Esophagus muscularis mucosa (tissue), 3 donors: Measurements from ENCODE around the gene CYCS.

Experiments used
- CTCF ChIP-seq, 3 experiments: fragments of 200-600 bp in 2 of 3; fragments of 450-650 bp in 1 of 3; sonication (generic) in 2 of 3; IDR thresholded peaks; one replicate each; pipeline ENCODE4 v1.5.1; 2017 to 2019; ENCODE audit warnings: antibody characterized with exemption in 3 of 3, mild to moderate bottlenecking in 2 of 3, moderate library complexity in 1 of 3
- POLR2AphosphoS5 ChIP-seq, 2 donors: sonication (generic); formaldehyde crosslinking; IDR thresholded peaks; one replicate each; pipeline ENCODE4 v1.6.1; 2017; ENCODE audit warnings: antibody characterized with exemption in 2 of 2

- TF ChIP-seq CTCF (IDR thresholded peaks at IDR 0.05): no peak
- no peak for TF ChIP-seq POLR2AphosphoS5 (IDR thresholded peaks at IDR 0.05)
These were observed 34.7 kb downstream of the CYCS start for GRCh38 chr7:25090374-25090773.
